GM21390 (cell line): ENCODE measurements around the gene AMBRA1.

ENCODE experiments used
- ATAC-seq: cut with Tn5 transposase; IDR thresholded peaks from one replicate; pipeline ENCODE4 v1.9.1; 2021; ENCODE audit not compliant: unreplicated experiment

The AMBRA1 gene

GRCh38 chr11:46450846-46451477 lies 142.9 kb downstream of the AMBRA1 start:
- ATAC-seq, result no peak

GRCh38 chr11:46447544-46447943 lies 146.3 kb downstream of the AMBRA1 start:
- ATAC-seq, result no peak

- no peak for ATAC-seq
Measured at GRCh38 chr11:46445920-46446771, 147.7 kb downstream of the AMBRA1 start.

- no peak for ATAC-seq
Measured at GRCh38 chr11:46445192-46445919, 148.5 kb downstream of the AMBRA1 start.

- ATAC-seq, result no peak
Measured at GRCh38 chr11:46444305-46444704, 149.5 kb downstream of the AMBRA1 start.

- ATAC-seq, result no peak
Measured at GRCh38 chr11:46438211-46438610, 155.6 kb downstream of the AMBRA1 start.

GRCh38 chr11:46437122-46437689 lies 156.6 kb downstream of the AMBRA1 start:
- ATAC-seq, result peak; percentile 80

- no peak for ATAC-seq
Measured at GRCh38 chr11:46436113-46436512, 157.7 kb downstream of the AMBRA1 start.

- ATAC-seq, result no peak
Measured at GRCh38 chr11:46435679-46436078, 158.1 kb downstream of the AMBRA1 start.

GRCh38 chr11:46431211-46431610 lies 162.6 kb downstream of the AMBRA1 start:
- ATAC-seq, result no peak

- ATAC-seq, result no peak
Measured at GRCh38 chr11:46429717-46430116, 164.1 kb downstream of the AMBRA1 start.

GRCh38 chr11:46427364-46427763 lies 166.5 kb downstream of the AMBRA1 start:
- ATAC-seq, result no peak

GRCh38 chr11:46426233-46426991 lies 167.4 kb downstream of the AMBRA1 start:
- no peak for ATAC-seq

GRCh38 chr11:46422588-46422987 lies 171.2 kb downstream of the AMBRA1 start:
- no peak for ATAC-seq

GRCh38 chr11:46421257-46421880 lies 172.5 kb downstream of the AMBRA1 start:
- no peak for ATAC-seq

GRCh38 chr11:46420513-46420912 lies 173.3 kb downstream of the AMBRA1 start:
- no peak for ATAC-seq

GRCh38 chr11:46418751-46419150 lies 175.1 kb downstream of the AMBRA1 start:
- no peak for ATAC-seq

GRCh38 chr11:46417711-46418110 lies 176.1 kb downstream of the AMBRA1 start:
- no peak for ATAC-seq

- no peak for ATAC-seq
Measured at GRCh38 chr11:46414879-46415278, 178.9 kb downstream of the AMBRA1 start.

- no peak for ATAC-seq
Measured at GRCh38 chr11:46414466-46414796, 179.4 kb downstream of the AMBRA1 start.
